T-cell (primary cell): ENCODE results near the gene MYB. TPM values are rescaled to one million over a fixed set of nuclear protein-coding genes. Genes with fewer than 3 reads are reported as not detected.

Experiments used
- ATAC-seq, 4 experiments: fragments of 200-7000 bp in 3 of 4; fragments of 150-1000 bp in 1 of 4; cut with Tn5 transposase; replicated peaks in 1 of 4; 1 replicate in 3 of 4; 2 replicates in 1 of 4; pipeline ENCODE4 v1.10.0; 2021; ENCODE audit warnings: moderate library complexity in 3 of 4, mild to moderate bottlenecking in 2 of 4, moderate number of reproducible peaks in 1 of 4
- CTCF ChIA-PET, 2 donors: fragments of 300-600 bp; sonication (Branson Sonifier 250); formaldehyde crosslinking; loops; one replicate each; lab custom pipeline; 2022; ENCODE audit warnings: antibody characterized with exemption in 2 of 2; lab: Charles Lee
- POLR2A ChIA-PET, 2 donors: fragments of 300-600 bp; sonication (Branson Sonifier 250); formaldehyde crosslinking; loops; one replicate each; lab custom pipeline; 2022; ENCODE audit warnings: antibody characterized with exemption in 2 of 2; lab: Charles Lee
- DNase-seq, 35 experiments: peaks; one replicate each; pipeline versions ENCODE4 v3.0.0 to v3.0.0-alpha.2; 2013 to 2023
- H3K27ac ChIP-seq: one replicate; pipeline ENCODE4 v1.5.1; 2013; ENCODE audit warnings: low read length
- H3K27me3 ChIP-seq, 2 experiments: replicated peaks in 1 of 2; 1 replicate in 1 of 2; 2 replicates in 1 of 2; pipeline versions ENCODE4 v1.6.1 to v1.7.0; 2013; ENCODE audit warnings: low read length in 1 of 2, mixed read lengths in 1 of 2; ENCODE audit not compliant: control insufficient read depth in 2 of 2, insufficient read depth in 2 of 2; ENCODE audit errors: extremely low read depth in 1 of 2
- H3K36me3 ChIP-seq, 2 donors: 1 replicate in 1 of 2; 2 replicates in 1 of 2; pipeline versions ENCODE4 v1.6.1 to v1.7.0; 2013; ENCODE audit warnings: low read length in 1 of 2; ENCODE audit not compliant: control insufficient read depth in 2 of 2, insufficient read depth in 1 of 2; ENCODE audit errors: extremely low read depth in 1 of 2
- H3K4me1 ChIP-seq, 2 experiments: 1 replicate in 1 of 2; 2 replicates in 1 of 2; pipeline versions ENCODE4 v1.6.1 to v1.7.0; 2013; ENCODE audit warnings: low read length in 2 of 2, mixed read lengths in 1 of 2; ENCODE audit not compliant: insufficient read depth in 2 of 2, control insufficient read depth in 1 of 2; ENCODE audit errors: extremely low read depth in 1 of 2
- H3K4me3 ChIP-seq, 2 donors: 1 replicate in 1 of 2; 2 replicates in 1 of 2; pipeline versions ENCODE4 v1.5.1 to v1.7.0; 2013; ENCODE audit warnings: mild to moderate bottlenecking in 2 of 2, low read length in 1 of 2, moderate library complexity in 1 of 2; ENCODE audit not compliant: control insufficient read depth in 1 of 2; ENCODE audit errors: extremely low read depth in 1 of 2
- H3K9me3 ChIP-seq: 2 replicates; pipeline ENCODE4 v1.7.0; 2013
- H3K27ac Mint-ChIP-seq, 2 donors: one replicate each; pipeline ENCODE4 v1.8.0; 2020 to 2021; ENCODE audit warnings: mild to moderate bottlenecking in 2 of 2, mixed read lengths in 2 of 2
- H3K27me3 Mint-ChIP-seq, 2 donors: one replicate each; pipeline ENCODE4 v1.8.0; 2021 to 2022; ENCODE audit warnings: mixed read lengths in 2 of 2
- H3K36me3 Mint-ChIP-seq: one replicate; pipeline ENCODE4 v1.8.0; 2021; ENCODE audit warnings: mixed read lengths
- H3K4me1 Mint-ChIP-seq, 3 donors: one replicate each; pipeline ENCODE4 v1.8.0; 2020 to 2022; ENCODE audit warnings: mixed read lengths in 3 of 3, mild to moderate bottlenecking in 1 of 3
- H3K4me3 Mint-ChIP-seq, 3 donors: one replicate each; pipeline ENCODE4 v1.8.0; 2020 to 2022; ENCODE audit warnings: mild to moderate bottlenecking in 3 of 3, mixed read lengths in 3 of 3, moderate library complexity in 3 of 3
- H3K9me3 Mint-ChIP-seq, 3 donors: one replicate each; pipeline ENCODE4 v1.8.0; 2020 to 2022; ENCODE audit warnings: mixed read lengths in 3 of 3
- WGBS: methylation state at CpG from one replicate; pipeline ENCODE4 v1.1.5; 2013; ENCODE audit warnings: missing lambda C conversion rate; ENCODE audit not compliant: insufficient coverage; 5-methylcytosine and 5-hydroxymethylcytosine counted together
- total RNA-seq, 35 experiments: library from RNA in 6 of 35; stranded (reverse) in 6 of 35; fragments of 120-200 nt in 1 of 35; gene quantifications; one replicate each; pipeline versions ENCODE4 v1.2.1 to v1.2.4 and lab custom pipeline; 2013 to 2026

MYB gene
- total RNA-seq, 5 donors from 2014 or later (not counting 1 experiment from before 2014, with no cell fraction given), result 4.4 to 23.9 (median 17.1) TPM

DNA sequence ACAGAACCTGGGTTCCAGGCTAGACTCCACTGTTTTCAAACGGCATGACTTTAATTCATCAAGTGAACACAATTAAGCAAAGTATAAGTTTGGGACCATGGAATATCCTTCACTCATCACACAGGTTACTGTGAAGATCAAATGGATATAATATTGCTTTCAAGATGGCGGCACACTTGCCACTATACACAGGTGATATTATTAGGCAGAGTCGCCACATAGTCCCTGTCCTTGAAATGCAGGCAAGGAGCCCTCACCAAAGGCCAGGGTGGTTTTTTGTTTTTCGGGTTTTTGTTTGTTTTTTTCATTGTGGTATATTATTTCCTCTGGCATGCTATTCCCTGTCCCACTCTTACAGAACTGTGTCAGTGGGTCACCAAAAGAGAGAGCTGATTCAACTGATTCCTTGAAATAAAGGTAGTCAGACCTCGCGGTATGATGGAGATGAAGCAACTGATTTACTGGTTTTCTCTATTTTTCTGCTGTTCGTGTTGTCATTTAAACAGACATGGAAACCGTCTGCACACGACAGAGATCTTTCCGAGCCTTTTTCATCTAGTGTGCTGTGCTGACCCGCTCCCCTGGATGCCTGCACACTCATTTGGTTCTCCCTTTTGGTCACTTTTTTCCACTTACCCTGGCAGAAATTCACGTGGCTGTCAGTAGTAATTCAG is 29.7 kb downstream of the MYB start:
- POLR2A ChIA-PET, result interaction anchor here (0.6 to 0.7 kb wide), 3 partner anchors 27 to 163 kb away, joined by 3 to 5 read pairs (median 4); no protein-coding TSS in a partner anchor
- H3K4me3 Mint-ChIP-seq, result peak overlapping the region; percentile 39 to 71 (median 59)
- H3K4me1 Mint-ChIP-seq, result peaks cover 33 to 39% (median 39%) of the 10 kb centered on the region in 3 donors
- CTCF ChIA-PET, result interaction anchor here in 1 of 2 donors (0.6 kb wide), 1 partner anchor 94 kb away, joined by 4 read pairs; no protein-coding TSS in a partner anchor
- peaks cover 6% of the 10 kb centered on the region for H3K36me3 Mint-ChIP-seq
- no peak for ATAC-seq
- Histone ChIP-seq H3K27ac (no peak overlapping the region), H3K4me1 (peaks cover 19 to 20% of the 10 kb centered on the region in 2 experiments), H3K4me3 (no peak overlapping the region), H3K27me3 (no peaks in the 10 kb centered on the region), H3K9me3 (no peaks in the 10 kb centered on the region), H3K36me3 (no peaks in the 10 kb centered on the region)
- H3K9me3 Mint-ChIP-seq, result no peaks in the 10 kb centered on the region
- H3K27me3 Mint-ChIP-seq, result no peaks in the 10 kb centered on the region
- DNase-seq, result no peak
- WGBS, result 72% methylated on average over 7 of the region's 12 CpGs
- peak overlapping the region; percentile 80 to 94 for H3K27ac Mint-ChIP-seq

DNA sequence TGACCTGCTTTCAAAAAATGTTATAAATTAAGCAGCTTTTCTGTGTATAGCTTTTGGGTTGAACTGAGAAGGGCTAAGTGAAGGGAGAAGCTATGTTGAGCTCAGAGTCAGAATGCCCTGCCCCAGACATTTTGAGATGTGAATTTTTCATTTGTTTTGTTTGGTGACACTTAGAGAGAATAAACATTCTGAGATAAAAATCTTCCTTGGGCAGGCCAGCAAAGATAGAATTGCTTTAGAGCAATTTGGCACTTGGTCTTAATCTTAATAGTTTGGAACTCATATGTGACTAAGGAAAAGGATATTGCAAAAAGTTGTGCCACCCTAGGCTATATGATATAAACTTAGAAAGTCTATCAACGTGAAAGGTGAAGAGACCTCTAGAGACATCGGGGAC is 30.2 kb downstream of the MYB start:
- ChIA-PET POLR2A (interaction anchor here (0.6 to 0.7 kb wide), 2 partner anchors 86 to 163 kb away, joined by 3 to 4 read pairs; no protein-coding TSS in a partner anchor), CTCF (interaction anchor here in 1 of 2 donors (0.6 kb wide), 2 partner anchors 94 to 602 kb away, joined by 3 to 4 read pairs; no protein-coding TSS in a partner anchor)
- peaks cover 19 to 20% of the 10 kb centered on the region in 2 experiments for H3K4me1 ChIP-seq
- Mint-ChIP-seq H3K4me3 (peak overlapping the region in 1 of 3 donors; percentile 59), H3K27me3 (no peaks in the 10 kb centered on the region), H3K36me3 (peaks cover 6% of the 10 kb centered on the region), H3K4me1 (peaks cover 33 to 39% (median 39%) of the 10 kb centered on the region in 3 donors), H3K27ac (peak overlapping the region in 1 of 2 donors; percentile 94), H3K9me3 (no peaks in the 10 kb centered on the region)
- no peaks in the 10 kb centered on the region for H3K9me3 ChIP-seq
- DNase-seq (no peak), ATAC-seq (no peak)
- no peak overlapping the region for H3K4me3 ChIP-seq
- no CpG with 5 or more reads among the region's 2 CpGs for WGBS
- H3K36me3 ChIP-seq, result no peaks in the 10 kb centered on the region
- H3K27me3 ChIP-seq, result no peaks in the 10 kb centered on the region
- no peak overlapping the region for H3K27ac ChIP-seq

DNA sequence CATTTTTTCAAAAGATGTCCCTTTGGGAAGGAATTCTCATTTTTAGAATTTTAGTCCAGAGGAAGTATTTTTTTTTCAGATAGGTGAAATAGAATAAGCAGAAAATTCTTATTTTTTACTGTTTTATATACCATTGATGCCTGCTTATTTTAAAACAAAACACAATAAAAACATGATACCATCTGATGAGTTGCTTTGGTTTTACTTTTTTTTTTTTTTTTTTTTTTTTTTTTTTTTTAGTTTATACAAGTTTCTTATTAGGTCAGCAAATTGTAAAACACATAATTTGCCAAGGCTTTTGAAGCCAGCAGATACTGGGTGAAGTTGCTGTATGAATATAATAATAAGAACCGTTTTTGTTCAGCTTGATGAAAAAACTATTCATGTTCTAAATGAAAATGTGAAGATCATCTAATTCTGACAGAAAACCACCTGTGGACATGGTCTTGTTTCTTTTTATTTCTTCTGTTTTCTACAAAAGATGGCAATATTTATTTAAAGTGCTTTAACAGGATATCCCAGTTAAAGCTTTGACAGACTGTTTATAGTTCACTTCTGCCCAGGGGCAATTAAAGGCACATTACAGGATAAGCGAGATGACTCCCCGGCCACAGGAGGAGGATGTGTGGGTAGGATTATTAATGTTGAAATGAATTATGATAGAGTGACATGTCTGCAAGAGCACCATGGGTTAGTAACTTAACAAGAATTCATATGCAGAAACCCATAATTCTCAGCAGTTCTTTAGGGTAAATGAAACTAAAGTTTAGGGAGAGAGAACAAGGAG is 31.1 kb downstream of the MYB start:
- Histone ChIP-seq H3K27ac (no peak overlapping the region), H3K27me3 (no peaks in the 10 kb centered on the region), H3K9me3 (no peaks in the 10 kb centered on the region), H3K4me3 (no peak overlapping the region), H3K4me1 (peaks cover 19 to 20% of the 10 kb centered on the region in 2 experiments), H3K36me3 (no peaks in the 10 kb centered on the region)
- POLR2A ChIA-PET, result interaction anchor here in 1 of 2 donors (0.6 kb wide), 1 partner anchor 1181 kb away, joined by 3 read pairs; no protein-coding TSS in a partner anchor
- Mint-ChIP-seq H3K36me3 (peaks cover 6% of the 10 kb centered on the region), H3K4me3 (peak overlapping the region; percentile 46 to 54 (median 49)), H3K27me3 (no peaks in the 10 kb centered on the region), H3K27ac (peak overlapping the region; percentile 74 to 85), H3K4me1 (peaks cover 33 to 39% (median 39%) of the 10 kb centered on the region in 3 donors), H3K9me3 (no peaks in the 10 kb centered on the region)
- DNase-seq (no peak), ATAC-seq (peak in 2 of 4 experiments; percentile 32 to 41)
- CTCF ChIA-PET, result interaction anchor here (0.7 to 1.3 kb wide), 2 partner anchors 63 to 120 kb away, joined by 3 to 7 read pairs; no protein-coding TSS in a partner anchor
- 0% methylated on average over 1 of the region's 3 CpGs for WGBS

DNA sequence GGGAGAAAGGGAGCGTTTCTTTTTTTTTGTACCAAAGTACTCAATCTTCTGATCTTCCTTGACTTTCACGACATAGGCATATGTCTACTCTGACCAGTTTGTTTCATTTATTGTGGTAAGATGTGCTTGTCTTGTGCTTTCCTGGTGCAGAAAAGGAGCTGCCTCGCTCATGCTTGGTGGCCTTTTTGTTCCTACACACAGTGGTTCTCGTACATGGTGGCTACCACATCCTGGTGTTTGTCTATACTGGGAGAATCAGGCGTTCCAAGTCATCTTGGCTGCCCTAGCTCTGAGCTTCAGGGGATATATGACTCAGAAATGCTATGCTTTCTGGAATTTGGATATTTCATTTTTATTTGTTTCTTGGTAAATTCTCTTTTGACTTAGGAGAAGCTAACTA is 31.8 kb downstream of the MYB start:
- peak in 3 of 4 experiments; percentile 50 to 74 (median 56) for ATAC-seq
- H3K4me3 Mint-ChIP-seq, result peak overlapping the region in 2 of 3 donors; percentile 46 to 54
- no peak overlapping the region for H3K27ac ChIP-seq
- peaks cover 10% of the 10 kb centered on the region for H3K36me3 Mint-ChIP-seq
- peak overlapping the region; percentile 74 to 85 for H3K27ac Mint-ChIP-seq
- 10% methylated on average over 2 of the region's 5 CpGs for WGBS
- no peaks in the 10 kb centered on the region for H3K27me3 ChIP-seq
- peaks cover 33 to 39% (median 39%) of the 10 kb centered on the region in 3 donors for H3K4me1 Mint-ChIP-seq
- no peaks in the 10 kb centered on the region for H3K9me3 ChIP-seq
- no peaks in the 10 kb centered on the region for H3K27me3 Mint-ChIP-seq
- no peaks in the 10 kb centered on the region for H3K9me3 Mint-ChIP-seq
- ChIA-PET POLR2A (interaction anchor here in 1 of 2 donors (0.7 kb wide), 1 partner anchor 1051 kb away, joined by 3 read pairs; no protein-coding TSS in a partner anchor), CTCF (interaction anchor here in 1 of 2 donors (1.3 kb wide), 1 partner anchor 64 kb away, joined by 7 read pairs; no protein-coding TSS in a partner anchor)
- H3K4me1 ChIP-seq, result peaks cover 19 to 20% of the 10 kb centered on the region in 2 experiments
- H3K4me3 ChIP-seq, result no peak overlapping the region
- no peaks in the 10 kb centered on the region for H3K36me3 ChIP-seq
- peak in 3 of 35 experiments; percentile 8 to 25 (median 15) for DNase-seq

DNA sequence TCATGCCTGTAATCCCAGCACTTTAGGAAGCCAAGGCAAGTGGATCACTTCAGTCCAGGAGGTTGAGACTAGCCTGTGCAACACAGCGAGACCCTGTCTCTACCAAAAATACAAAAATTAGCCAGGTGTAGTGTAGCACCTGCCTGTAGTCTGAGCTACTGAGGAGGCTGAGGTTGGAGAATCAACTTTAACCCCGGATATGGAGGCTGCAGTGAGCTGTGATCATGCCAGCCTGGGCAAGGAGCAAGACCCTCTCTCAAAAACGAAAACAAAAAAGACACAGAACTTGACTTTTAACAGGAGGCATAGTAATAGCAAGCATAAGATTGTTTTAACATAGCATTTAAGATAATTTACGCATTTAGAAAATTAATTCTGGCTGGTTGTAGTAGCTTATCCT is 32.5 kb downstream of the MYB start:
- peaks cover 33 to 39% (median 39%) of the 10 kb centered on the region in 3 donors for H3K4me1 Mint-ChIP-seq
- no peaks in the 10 kb centered on the region for H3K27me3 Mint-ChIP-seq
- Histone ChIP-seq H3K36me3 (no peaks in the 10 kb centered on the region), H3K4me1 (peaks cover 19 to 20% of the 10 kb centered on the region in 2 experiments), H3K9me3 (no peaks in the 10 kb centered on the region), H3K27me3 (no peaks in the 10 kb centered on the region), H3K4me3 (no peak overlapping the region), H3K27ac (no peak overlapping the region)
- ChIA-PET CTCF (interaction anchor here in 1 of 2 donors (0.9 kb wide), 1 partner anchor 70 kb away, joined by 4 read pairs; no protein-coding TSS in a partner anchor), POLR2A (no interaction called here)
- peaks cover 10% of the 10 kb centered on the region for H3K36me3 Mint-ChIP-seq
- no CpG with 5 or more reads among the region's 4 CpGs for WGBS
- ATAC-seq (no peak), DNase-seq (no peak)
- H3K4me3 Mint-ChIP-seq, result no peak overlapping the region
- no peaks in the 10 kb centered on the region for H3K9me3 Mint-ChIP-seq
- no peak overlapping the region for H3K27ac Mint-ChIP-seq

DNA sequence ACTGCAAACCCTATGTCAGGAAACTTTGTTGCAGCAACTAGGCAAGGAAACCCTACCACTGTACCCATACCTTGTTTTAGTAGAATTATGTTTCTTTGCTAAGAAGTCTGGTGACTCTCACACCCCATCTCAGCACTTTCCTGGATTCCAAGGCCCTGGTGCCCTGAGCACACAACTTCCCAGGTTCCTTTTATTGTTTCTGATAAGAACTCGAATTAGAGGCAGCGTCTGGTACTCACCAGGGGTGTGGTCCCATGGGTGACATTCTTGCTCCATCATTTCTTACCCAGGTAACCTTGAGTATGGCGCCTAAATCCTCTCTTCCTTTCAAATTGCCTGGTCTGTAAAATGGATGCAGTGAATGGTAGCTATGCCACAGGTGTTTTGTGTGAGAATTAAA is 34.1 kb downstream of the MYB start:
- no CpG with 5 or more reads among the region's 3 CpGs for WGBS
- no peaks in the 10 kb centered on the region for H3K9me3 ChIP-seq
- no peak for ATAC-seq
- H3K27me3 Mint-ChIP-seq, result no peaks in the 10 kb centered on the region
- no peaks in the 10 kb centered on the region for H3K9me3 Mint-ChIP-seq
- POLR2A ChIA-PET, result interaction anchor here in 1 of 2 donors (0.5 kb wide), 1 partner anchor 139 kb away, joined by 6 read pairs; no protein-coding TSS in a partner anchor
- H3K27ac ChIP-seq, result no peak overlapping the region
- no peaks in the 10 kb centered on the region for H3K36me3 ChIP-seq
- H3K27me3 ChIP-seq, result no peaks in the 10 kb centered on the region
- CTCF ChIA-PET, result no interaction called here
- peaks cover 13 to 18% of the 10 kb centered on the region in 2 experiments for H3K4me1 ChIP-seq
- no peak overlapping the region for H3K4me3 ChIP-seq
- no peak overlapping the region for H3K4me3 Mint-ChIP-seq
- H3K27ac Mint-ChIP-seq, result no peak overlapping the region
- no peak for DNase-seq
- peaks cover 17% of the 10 kb centered on the region for H3K36me3 Mint-ChIP-seq
- H3K4me1 Mint-ChIP-seq, result peaks cover 25 to 27% (median 26%) of the 10 kb centered on the region in 3 donors
